ENCODE data around the gene WASHC1. TPM values are rescaled to one million over a fixed set of nuclear protein-coding genes. Genes with fewer than 3 reads are reported as not detected.
"Not testable (repeated sequence)": the region's sequence is repeated elsewhere in the genome, so short reads cannot be mapped to it uniquely, and the experiment has no call there.

Gene WASHC1, protein sequence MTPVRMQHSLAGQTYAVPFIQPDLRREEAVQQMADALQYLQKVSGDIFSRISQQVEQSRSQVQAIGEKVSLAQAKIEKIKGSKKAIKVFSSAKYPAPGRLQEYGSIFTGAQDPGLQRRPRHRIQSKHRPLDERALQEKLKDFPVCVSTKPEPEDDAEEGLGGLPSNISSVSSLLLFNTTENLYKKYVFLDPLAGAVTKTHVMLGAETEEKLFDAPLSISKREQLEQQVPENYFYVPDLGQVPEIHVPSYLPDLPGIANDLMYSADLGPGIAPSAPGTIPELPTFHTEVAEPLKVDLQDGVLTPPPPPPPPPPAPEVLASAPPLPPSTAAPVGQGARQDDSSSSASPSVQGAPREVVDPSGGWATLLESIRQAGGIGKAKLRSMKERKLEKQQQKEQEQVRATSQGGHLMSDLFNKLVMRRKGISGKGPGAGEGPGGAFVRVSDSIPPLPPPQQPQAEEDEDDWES
- 17.9 and 18.2 TPM in 2 replicates for total RNA-seq

DNA sequence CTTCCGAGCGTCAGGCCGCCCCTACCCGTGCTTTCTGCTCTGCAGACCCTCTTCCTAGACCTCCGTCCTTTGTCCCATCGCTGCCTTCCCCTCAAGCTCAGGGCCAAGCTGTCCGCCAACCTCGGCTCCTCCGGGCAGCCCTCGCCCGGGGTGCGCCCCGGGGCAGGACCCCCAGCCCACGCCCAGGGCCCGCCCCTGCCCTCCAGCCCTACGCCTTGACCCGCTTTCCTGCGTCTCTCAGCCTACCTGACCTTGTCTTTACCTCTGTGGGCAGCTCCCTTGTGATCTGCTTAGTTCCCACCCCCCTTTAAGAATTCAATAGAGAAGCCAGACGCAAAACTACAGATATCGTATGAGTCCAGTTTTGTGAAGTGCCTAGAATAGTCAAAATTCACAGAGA lies at the start of gene WASHC1:
WASHC1 (minus strand) TSS at position 101 of the 400 bp plus-strand sequence. CDS start 4,457 bp downstream, outside the sequence.
- H3K4me1 Mint-ChIP-seq; H3K4me3 Mint-ChIP-seq; intact Hi-C loops (cut with micrococcal nuclease); H3K36me3 Mint-ChIP-seq (ENCODE audit: low read depth); H3K9me3 Mint-ChIP-seq; H3K27ac Mint-ChIP-seq; DNase-seq; H3K27me3 Mint-ChIP-seq: not testable (repeated sequence)

DNA sequence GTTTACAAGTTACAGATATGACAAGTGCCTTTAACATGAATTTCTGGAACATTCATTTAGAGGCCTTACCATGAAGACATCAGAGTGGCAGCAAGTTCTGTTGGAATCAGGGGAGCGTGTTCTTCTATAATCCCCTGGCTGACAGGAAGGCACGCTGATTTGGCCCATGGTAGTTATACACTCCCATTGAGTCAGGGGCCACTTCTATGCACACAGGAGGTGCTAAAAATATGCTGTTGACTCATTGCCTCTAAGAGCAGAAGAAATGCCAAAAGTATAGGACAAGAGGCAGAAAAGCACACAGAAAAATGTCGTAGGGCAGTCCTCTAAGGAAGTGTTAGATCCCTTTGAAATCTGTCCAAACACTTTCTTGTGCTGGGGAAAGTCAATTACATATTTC lies 49.1 kb upstream of the WASHC1 start:
- H3K4me1 Mint-ChIP-seq; intact Hi-C loops (cut with micrococcal nuclease): not testable (repeated sequence)
- peaks cover 26% of the 10 kb centered on the region for H3K27me3 Mint-ChIP-seq

DNA sequence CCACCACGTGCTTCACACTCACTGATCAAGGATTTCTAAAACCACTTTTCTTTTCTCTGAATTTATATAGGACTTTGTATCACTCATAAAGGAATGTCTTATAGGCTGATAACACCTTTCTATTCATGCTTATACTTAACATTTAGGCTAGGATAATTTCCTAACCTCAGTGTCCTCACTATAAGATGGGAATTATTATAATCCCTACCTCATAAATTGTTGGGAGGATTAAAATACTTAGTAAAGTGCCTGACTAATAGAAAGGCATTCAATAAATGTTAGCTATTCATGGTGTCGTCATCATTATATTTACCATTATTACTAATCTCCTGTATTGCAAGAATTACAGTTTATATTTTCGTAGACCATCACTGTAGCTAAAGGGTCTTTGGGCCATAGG lies 47.1 kb upstream of the WASHC1 start:
- H3K36me3 Mint-ChIP-seq (ENCODE audit: low read depth); H3K4me3 Mint-ChIP-seq; DNase-seq; H3K27ac Mint-ChIP-seq; H3K9me3 Mint-ChIP-seq; intact Hi-C loops (cut with micrococcal nuclease); H3K4me1 Mint-ChIP-seq: not testable (repeated sequence)
- H3K27me3 Mint-ChIP-seq, result peaks cover 27% of the 10 kb centered on the region

More for the DNA sequence above, 49.1 kb upstream of the WASHC1 start:
- peak; percentile 30 for DNase-seq
- not testable (repeated sequence) for H3K4me3 Mint-ChIP-seq; H3K9me3 Mint-ChIP-seq; H3K27ac Mint-ChIP-seq; H3K36me3 Mint-ChIP-seq (ENCODE audit: low read depth)

DNA sequence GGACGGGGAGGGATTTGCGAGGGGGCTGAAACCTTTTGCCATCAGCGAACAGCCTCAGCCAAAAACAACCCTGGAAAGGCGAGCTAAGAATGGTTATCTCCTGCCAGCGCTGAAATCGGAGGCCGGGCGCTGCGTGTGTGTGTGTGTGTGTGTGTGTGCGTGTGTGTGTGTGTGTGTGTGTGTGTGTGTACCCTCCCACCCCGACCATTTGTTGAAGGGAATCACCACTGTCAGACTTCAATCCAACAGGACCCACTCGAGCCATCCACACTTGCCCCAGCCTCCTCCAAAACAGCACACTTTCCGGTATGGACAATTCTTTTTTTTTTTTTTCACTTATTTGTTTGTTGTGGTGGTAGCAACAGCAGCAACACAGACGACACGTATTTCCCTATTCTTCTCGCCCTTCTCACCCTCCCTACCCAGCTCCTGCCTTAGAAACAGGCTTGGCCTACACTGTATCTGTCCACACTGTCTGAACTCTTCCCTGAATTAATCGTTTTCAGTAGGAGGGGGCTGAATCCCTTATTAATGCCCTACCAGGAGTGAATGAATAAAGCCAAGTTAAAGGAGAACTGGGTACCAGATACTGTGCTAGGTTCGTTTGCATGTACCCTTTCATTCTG lies 44.8 kb upstream of the WASHC1 start:
- H3K36me3 Mint-ChIP-seq (ENCODE audit: low read depth); H3K27ac Mint-ChIP-seq; H3K9me3 Mint-ChIP-seq; DNase-seq; H3K4me1 Mint-ChIP-seq; intact Hi-C loops (cut with micrococcal nuclease): not testable (repeated sequence)
- Mint-ChIP-seq H3K27me3 (peaks cover 23% of the 10 kb centered on the region), H3K4me3 (peak overlapping the region; percentile 70)

DNA sequence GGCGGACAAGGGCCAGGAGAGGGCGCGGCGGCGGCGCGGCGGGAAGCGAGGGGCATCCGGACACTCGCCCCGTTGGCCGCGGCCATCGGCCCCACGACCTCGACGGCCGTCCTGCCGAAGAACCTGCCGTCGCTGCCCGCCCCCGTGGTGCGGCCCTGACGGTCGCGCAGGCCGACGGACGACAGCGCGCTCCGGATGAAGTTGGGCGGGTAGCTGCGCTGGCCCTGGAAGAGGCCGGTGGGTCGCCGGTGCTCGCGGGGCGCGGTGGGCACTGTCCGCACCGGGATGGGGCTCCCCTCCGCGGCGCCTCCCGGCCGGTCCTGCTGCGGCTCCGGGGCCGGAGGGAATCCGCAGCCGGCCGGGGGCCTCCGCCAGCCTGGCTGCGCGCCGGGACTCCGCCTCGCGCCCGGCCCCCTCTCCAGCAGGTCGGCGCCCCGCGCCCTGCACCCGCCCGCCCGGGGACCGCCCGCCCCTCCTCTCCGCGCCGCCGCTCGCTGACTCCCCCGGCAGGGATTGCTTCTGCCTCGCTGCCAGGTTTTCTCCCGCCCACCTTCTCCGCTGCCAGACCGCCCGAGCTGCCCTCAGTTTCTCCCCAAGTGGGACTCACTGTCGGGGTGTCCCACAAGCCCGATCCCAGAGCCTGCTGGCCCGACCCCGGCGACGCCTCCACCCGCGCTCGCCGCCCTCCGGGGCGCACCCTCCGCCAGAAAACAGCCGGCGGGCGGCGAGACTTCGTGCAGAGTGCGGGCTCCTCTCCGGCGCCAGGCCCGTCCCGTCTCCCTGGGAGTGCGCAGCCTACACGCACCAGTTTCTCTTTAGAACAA lies 44.0 kb upstream of the WASHC1 start:
- intact Hi-C loops (cut with micrococcal nuclease); H3K36me3 Mint-ChIP-seq (ENCODE audit: low read depth); H3K4me1 Mint-ChIP-seq; H3K27ac Mint-ChIP-seq; H3K9me3 Mint-ChIP-seq: not testable (repeated sequence)
- DNase-seq, result peak; percentile 67
- Mint-ChIP-seq H3K27me3 (peaks cover 23% of the 10 kb centered on the region), H3K4me3 (peak overlapping the region; percentile 70)

DNA sequence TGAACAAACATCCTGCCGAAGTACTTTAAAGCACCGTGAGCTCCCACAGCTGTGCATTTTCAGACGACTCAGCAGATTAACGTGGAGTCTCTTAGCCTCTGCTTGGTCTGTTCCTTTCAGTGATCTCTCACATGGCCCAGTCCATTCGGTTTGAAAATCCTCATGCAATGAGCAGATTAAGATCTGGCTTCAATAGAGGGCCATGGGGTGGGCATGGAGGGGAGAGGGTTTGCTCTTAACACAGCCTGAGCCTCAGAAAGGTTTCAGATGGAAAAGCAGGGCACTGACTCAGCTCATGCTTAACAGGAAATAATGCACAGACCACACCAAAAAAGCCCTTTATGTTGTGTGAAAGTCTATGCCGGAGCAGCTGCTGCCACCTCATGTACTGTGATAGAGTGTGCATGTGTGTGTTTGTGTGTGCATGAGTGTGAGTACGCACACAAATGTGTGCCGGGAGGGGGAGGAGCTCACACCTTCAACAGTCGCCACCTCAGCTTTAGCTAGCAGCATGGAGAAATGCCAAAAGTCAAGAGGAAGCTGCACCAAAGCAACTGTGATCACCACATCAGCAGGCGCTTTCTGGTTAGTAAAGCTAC lies 33.9 kb upstream of the WASHC1 start:
- peak overlapping the region; percentile 76 for H3K4me3 Mint-ChIP-seq
- H3K9me3 Mint-ChIP-seq; intact Hi-C loops (cut with micrococcal nuclease); H3K4me1 Mint-ChIP-seq; H3K36me3 Mint-ChIP-seq (ENCODE audit: low read depth): not testable (repeated sequence)
- peak; percentile 82 for DNase-seq
- peak overlapping the region; percentile 68 for H3K27ac Mint-ChIP-seq
- H3K27me3 Mint-ChIP-seq, result peaks cover 10% of the 10 kb centered on the region

DNA sequence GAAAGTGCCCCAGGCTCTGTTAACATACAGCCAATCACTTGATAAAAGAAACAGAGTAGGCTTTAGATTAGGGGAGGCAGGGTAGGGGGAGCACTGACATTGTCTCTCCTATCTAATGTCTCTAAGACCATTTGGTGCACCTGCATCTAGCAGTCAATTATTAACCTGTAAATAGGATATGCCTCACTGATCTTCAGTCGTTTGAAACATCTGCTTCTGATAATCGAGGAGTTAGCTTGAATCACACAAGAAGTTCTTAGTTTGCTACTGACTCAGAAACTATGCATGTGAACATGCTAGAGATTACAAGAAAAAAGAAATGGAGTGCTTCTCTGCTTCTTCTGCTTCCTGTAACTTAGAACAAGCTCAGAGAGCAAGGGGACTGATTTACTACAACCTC lies 23.4 kb upstream of the WASHC1 start:
- H3K27ac Mint-ChIP-seq; H3K36me3 Mint-ChIP-seq (ENCODE audit: low read depth); H3K4me3 Mint-ChIP-seq; H3K4me1 Mint-ChIP-seq; H3K9me3 Mint-ChIP-seq; intact Hi-C loops (cut with micrococcal nuclease): not testable (repeated sequence)
- peaks cover 12% of the 10 kb centered on the region for H3K27me3 Mint-ChIP-seq
- peak; percentile 13 for DNase-seq

DNA sequence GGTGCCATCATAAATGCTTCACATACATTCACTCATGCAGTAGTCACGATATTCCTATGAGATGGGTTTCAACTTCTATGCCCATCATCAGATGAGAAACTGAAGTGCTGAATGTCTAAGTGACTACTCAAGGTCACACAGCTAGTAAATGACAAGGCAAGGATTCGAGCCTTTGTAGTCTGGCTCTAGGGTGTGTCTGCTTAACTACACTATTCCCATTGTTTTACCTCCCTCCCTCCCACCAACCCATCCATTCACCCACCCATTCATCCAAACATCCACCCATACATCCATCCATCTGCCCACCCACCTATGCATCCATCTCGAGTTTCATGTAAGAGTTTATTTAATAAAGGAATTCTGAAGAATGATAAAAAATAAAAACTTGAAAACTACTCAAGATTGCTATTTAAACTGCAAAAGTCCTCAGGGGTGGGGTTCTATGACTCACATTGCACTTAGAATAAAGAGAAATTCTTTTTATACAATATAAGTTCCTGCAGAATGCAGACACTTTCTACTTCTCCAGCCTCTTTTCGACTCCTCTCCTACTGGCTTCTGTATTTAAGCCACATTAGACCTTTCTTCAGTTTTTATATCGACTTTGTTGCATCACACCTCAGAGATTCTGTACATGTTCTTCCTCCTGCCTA lies 19.1 kb upstream of the WASHC1 start:
- H3K4me1 Mint-ChIP-seq; H3K36me3 Mint-ChIP-seq (ENCODE audit: low read depth); intact Hi-C loops (cut with micrococcal nuclease); H3K4me3 Mint-ChIP-seq; H3K27ac Mint-ChIP-seq; H3K9me3 Mint-ChIP-seq: not testable (repeated sequence)
- peaks cover 13% of the 10 kb centered on the region for H3K27me3 Mint-ChIP-seq
- peak; percentile 22 for DNase-seq

DNA sequence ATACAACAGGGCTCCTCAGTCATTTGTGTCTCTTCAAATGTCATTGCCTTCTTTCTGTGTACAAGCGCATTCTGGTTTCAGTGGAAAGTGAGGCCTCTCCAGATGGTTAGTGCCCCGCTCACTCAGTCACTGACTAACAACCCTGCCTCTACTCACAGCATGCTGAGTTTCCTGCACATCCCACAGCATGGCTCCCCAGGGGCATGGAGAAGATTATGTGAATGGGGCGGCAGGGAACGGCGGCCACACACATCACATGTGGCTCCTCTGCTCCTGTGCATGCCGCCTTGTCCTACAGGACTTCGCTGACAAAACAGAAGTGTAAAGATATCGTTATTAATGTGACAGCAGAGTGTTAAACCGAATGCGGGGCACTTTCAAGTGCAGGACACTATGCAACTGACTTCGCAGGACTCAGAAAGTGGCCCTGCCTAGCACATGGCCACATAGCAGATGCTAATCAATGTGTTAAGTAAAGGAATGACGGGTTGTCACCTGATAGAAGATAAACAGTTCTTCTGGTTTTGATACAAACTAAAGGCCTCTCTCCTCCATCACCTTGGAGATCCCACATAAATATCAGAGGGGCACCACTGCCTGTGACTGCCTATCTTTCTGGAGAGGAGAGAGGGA lies 17.5 kb upstream of the WASHC1 start:
- H3K9me3 Mint-ChIP-seq; intact Hi-C loops (cut with micrococcal nuclease); H3K4me1 Mint-ChIP-seq; H3K4me3 Mint-ChIP-seq; H3K36me3 Mint-ChIP-seq (ENCODE audit: low read depth); H3K27ac Mint-ChIP-seq: not testable (repeated sequence)
- peak; percentile 39 for DNase-seq
- peaks cover 18% of the 10 kb centered on the region for H3K27me3 Mint-ChIP-seq

DNA sequence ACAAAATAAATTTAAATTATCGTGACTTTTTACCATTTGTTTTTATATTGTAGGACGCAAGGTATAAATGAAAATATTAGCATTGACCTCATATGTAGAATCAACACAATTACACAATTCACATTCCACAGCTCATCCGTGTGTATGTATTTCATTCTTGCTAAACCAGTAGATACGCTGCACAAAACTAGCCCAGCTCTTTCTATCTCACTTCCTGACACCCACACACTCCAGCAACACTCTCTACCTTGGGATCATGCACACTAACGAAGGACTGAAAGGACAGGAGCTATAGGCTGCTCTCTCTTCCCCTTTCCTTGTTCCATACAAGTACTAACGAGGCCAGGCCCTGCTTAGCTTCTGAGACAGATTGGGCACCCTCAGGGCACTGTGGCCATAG lies 16.9 kb upstream of the WASHC1 start:
- H3K36me3 Mint-ChIP-seq (ENCODE audit: low read depth); H3K4me3 Mint-ChIP-seq; H3K4me1 Mint-ChIP-seq; intact Hi-C loops (cut with micrococcal nuclease); H3K9me3 Mint-ChIP-seq; H3K27ac Mint-ChIP-seq: not testable (repeated sequence)
- peaks cover 19% of the 10 kb centered on the region for H3K27me3 Mint-ChIP-seq
- DNase-seq, result peak; percentile 45

DNA sequence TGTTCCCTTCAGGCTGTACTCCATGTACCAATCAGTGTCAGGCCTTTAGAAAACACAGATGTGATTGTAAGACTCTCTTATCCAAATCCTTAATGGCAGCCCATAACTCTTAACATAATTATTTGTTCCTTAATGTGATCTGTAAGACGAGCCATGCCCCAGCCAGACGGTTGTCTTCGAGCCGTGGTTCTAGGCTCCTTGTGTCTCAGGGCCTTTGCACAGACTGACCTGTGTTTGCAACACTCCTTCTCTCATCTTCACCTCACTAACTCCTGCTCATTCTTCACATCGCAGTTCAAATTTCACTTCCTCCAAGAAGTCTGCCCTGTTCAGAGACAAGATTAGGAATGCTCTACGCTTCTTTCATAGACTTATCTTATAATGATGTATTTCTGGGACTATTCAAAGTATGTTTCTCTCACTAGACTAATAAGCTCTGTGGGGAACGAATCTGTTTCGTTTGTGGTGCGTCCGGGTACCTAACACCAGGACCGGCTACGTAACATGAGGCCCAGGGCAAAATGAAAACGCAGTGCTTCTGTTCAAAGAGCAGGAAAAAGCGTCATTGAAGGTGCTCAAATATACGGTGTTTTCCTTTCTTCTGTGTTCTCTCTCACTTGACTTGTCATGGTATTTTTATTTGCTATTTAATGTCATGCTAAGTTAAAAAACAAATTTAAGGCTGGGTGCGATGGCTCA lies 16.1 kb upstream of the WASHC1 start:
- H3K27me3 Mint-ChIP-seq, result peaks cover 19% of the 10 kb centered on the region
- H3K27ac Mint-ChIP-seq; H3K36me3 Mint-ChIP-seq (ENCODE audit: low read depth); H3K4me1 Mint-ChIP-seq; intact Hi-C loops (cut with micrococcal nuclease); H3K9me3 Mint-ChIP-seq; H3K4me3 Mint-ChIP-seq: not testable (repeated sequence)
- DNase-seq, result peak; percentile 47

DNA sequence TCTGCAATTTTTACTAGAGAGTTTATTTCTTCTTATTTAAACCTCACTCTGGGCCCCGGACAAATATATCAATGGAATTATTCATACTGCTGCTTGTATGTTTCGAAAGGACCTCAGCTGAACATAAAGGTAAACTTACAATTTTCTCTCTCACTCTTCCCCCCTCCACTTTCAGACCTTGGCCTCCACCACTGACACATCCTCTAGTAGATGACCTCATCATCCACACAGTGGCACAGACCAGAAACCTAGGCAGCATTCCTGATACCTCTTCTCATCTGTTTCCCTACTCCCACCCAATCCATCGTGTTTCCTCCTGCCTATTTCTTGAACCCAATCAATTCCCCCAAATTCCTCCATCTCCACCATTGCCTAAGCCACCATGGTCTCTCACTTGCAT lies 15.2 kb upstream of the WASHC1 start:
- H3K27me3 Mint-ChIP-seq, result peaks cover 15% of the 10 kb centered on the region
- intact Hi-C loops (cut with micrococcal nuclease); H3K27ac Mint-ChIP-seq; H3K9me3 Mint-ChIP-seq; H3K4me1 Mint-ChIP-seq; H3K36me3 Mint-ChIP-seq (ENCODE audit: low read depth); H3K4me3 Mint-ChIP-seq: not testable (repeated sequence)
- peak; percentile 48 for DNase-seq

Measured in activated CD4-positive, alpha-beta T cell treated with anti-CD3 and anti-CD28 coated beads, Interleukin-2, amount 10 ng/mL, durations not matched to agents 24 days and 14 days (primary cell).